ENCODE measurements around the gene ODAD2. TPM values are rescaled to one million over a fixed set of nuclear protein-coding genes. Genes with fewer than 3 reads are reported as not detected.

Gene ODAD2
- total RNA-seq, 1 experiment from 2014 or later = not detected

DNA sequence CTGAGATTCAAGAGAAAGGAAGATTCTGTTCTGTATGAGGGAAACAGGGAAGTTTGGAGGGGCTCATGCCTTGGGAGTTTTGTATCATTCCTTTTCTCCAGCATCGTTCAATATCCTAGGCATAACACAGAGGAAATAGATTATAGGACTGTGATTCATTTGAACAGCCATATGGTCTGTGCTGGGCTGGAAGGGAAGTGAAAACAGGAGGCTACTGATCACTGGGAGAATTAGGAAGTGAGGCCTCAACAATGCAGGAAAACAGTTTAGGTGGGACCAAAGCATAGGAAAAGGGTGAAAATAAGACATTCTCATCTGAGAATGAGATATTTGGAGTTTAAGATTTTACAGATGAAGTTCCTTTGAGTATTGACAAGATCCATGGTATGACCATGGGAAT lies 182.6 kb downstream of the ODAD2 start:
- Histone ChIP-seq H3K4me1 (replicated peaks; ENCODE audit: insufficient read depth) (no peaks in the 10 kb centered on the region), H3K79me2 (ENCODE audit: low read depth) (no peaks in the 10 kb centered on the region), H3K9me2 (ENCODE audit: insufficient read depth) (no peaks in the 10 kb centered on the region), H2AFZ (no peak overlapping the region), H3K27ac (no peak overlapping the region), H4K20me1 (ENCODE audit: insufficient read depth) (no peaks in the 10 kb centered on the region), H3K4me3 (no peak overlapping the region), H3K4me2 (no peak overlapping the region), H3F3A (ENCODE audit: insufficient read depth, low read depth) (no peaks in the 10 kb centered on the region), H3K36me3 (ENCODE audit: low read depth) (no peaks in the 10 kb centered on the region), H3K9me3 (ENCODE audit: insufficient read depth, low read depth) (no peaks in the 10 kb centered on the region), H3K27me3 (ENCODE audit: insufficient read depth, low read depth) (peaks cover 3% of the 10 kb centered on the region; the same call in 1 of the 2 replicates)
- intact Hi-C loops (cut with micrococcal nuclease; ENCODE audit: unreplicated experiment) = no loop called here
- no peak for TF ChIP-seq EZH2 (IDR thresholded peaks at IDR 0.05; ENCODE audit: low read depth)
- TF ChIP-seq, protein P1, sequence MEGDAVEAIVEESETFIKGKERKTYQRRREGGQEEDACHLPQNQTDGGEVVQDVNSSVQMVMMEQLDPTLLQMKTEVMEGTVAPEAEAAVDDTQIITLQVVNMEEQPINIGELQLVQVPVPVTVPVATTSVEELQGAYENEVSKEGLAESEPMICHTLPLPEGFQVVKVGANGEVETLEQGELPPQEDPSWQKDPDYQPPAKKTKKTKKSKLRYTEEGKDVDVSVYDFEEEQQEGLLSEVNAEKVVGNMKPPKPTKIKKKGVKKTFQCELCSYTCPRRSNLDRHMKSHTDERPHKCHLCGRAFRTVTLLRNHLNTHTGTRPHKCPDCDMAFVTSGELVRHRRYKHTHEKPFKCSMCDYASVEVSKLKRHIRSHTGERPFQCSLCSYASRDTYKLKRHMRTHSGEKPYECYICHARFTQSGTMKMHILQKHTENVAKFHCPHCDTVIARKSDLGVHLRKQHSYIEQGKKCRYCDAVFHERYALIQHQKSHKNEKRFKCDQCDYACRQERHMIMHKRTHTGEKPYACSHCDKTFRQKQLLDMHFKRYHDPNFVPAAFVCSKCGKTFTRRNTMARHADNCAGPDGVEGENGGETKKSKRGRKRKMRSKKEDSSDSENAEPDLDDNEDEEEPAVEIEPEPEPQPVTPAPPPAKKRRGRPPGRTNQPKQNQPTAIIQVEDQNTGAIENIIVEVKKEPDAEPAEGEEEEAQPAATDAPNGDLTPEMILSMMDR (conservative IDR thresholded peaks at IDR 0.05) = no peak
- no peak for DNase-seq
- BruUV-seq (replicated peaks) = no TSS peak
- CTCF ChIA-PET = no interaction called here
- POLR2A ChIA-PET (ENCODE audit: unreplicated experiment) = no interaction called here

DNA sequence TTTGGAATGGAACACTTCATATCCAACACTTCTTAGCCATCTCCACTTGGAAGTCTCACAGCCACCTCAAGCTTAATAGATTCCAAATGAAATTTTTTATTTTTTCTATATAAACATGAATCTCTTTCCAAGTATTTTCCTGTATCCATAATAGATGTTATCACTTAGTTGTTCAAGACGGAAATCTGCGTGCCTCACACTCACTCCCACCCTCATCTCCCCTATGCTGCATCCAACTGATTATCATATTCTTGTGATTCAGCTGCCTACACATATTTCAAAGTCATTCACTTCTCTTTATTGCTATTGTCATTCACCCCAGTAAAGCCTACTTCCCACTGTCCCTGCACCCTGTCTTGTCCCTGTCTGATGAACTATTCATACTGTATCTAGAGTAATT lies 183.0 kb downstream of the ODAD2 start:
- Histone ChIP-seq H3K27ac (no peak overlapping the region), H2AFZ (no peak overlapping the region), H4K20me1 (ENCODE audit: insufficient read depth) (no peaks in the 10 kb centered on the region), H3K9me2 (ENCODE audit: insufficient read depth) (no peaks in the 10 kb centered on the region), H3K9me3 (ENCODE audit: insufficient read depth, low read depth) (no peaks in the 10 kb centered on the region), H3K79me2 (ENCODE audit: low read depth) (no peaks in the 10 kb centered on the region), H3K4me3 (no peak overlapping the region), H3F3A (ENCODE audit: insufficient read depth, low read depth) (no peaks in the 10 kb centered on the region), H3K36me3 (ENCODE audit: low read depth) (no peaks in the 10 kb centered on the region), H3K4me2 (no peak overlapping the region), H3K27me3 (ENCODE audit: insufficient read depth, low read depth) (no peaks in the 10 kb centered on the region; the same call in 1 of the 2 replicates), H3K4me1 (replicated peaks; ENCODE audit: insufficient read depth) (no peaks in the 10 kb centered on the region)
- TF ChIP-seq EZH2 (IDR thresholded peaks at IDR 0.05; ENCODE audit: low read depth) = no peak
- TF ChIP-seq, protein P1 (conservative IDR thresholded peaks at IDR 0.05) = no peak
- ChIA-PET POLR2A (ENCODE audit: unreplicated experiment) (no interaction called here), CTCF (no interaction called here)
- BruUV-seq (replicated peaks) = no TSS peak
- intact Hi-C loops (cut with micrococcal nuclease; ENCODE audit: unreplicated experiment) = no loop called here
- DNase-seq = no peak

DNA sequence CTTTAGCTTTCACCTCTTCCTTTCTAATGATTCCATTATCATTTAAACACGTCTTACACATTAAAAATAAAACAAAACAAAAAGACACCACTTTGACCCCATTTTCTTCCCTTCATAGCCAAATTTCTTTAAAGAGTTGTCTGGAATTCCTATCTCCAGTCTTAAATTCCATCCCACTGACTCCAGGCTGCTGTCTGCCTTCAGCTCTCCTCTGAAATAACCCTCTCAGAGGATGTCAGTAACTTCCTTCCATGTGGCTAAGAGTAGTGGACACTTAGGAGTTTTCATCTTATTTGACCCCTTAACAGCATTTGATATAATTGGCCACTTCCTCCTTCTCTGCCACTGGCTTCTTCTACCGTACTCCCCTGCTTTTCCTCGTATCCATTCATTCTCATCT lies 183.6 kb downstream of the ODAD2 start:
- H3K4me1 ChIP-seq (replicated peaks; ENCODE audit: insufficient read depth) = no peaks in the 10 kb centered on the region
- CTCF ChIA-PET = no interaction called here

More for the DNA sequence above, 183.6 kb downstream of the ODAD2 start:
- no peak overlapping the region for H3K27ac ChIP-seq
- H2AFZ ChIP-seq = no peak overlapping the region
- TF ChIP-seq, protein P1 (conservative IDR thresholded peaks at IDR 0.05) = no peak
- TF ChIP-seq EZH2 (IDR thresholded peaks at IDR 0.05; ENCODE audit: low read depth) = no peak
- DNase-seq = no peak
- no peaks in the 10 kb centered on the region for H3K9me2 ChIP-seq (ENCODE audit: insufficient read depth)
- H3K9me3 ChIP-seq (ENCODE audit: insufficient read depth, low read depth) = no peaks in the 10 kb centered on the region
- no peaks in the 10 kb centered on the region; the same call in 1 of the 2 replicates for H3K27me3 ChIP-seq (ENCODE audit: insufficient read depth, low read depth)
- BruUV-seq (replicated peaks) = no TSS peak
- intact Hi-C loops (cut with micrococcal nuclease; ENCODE audit: unreplicated experiment) = no loop called here
- POLR2A ChIA-PET (ENCODE audit: unreplicated experiment) = no interaction called here
- no peaks in the 10 kb centered on the region for H3K79me2 ChIP-seq (ENCODE audit: low read depth)
- H3F3A ChIP-seq (ENCODE audit: insufficient read depth, low read depth) = no peaks in the 10 kb centered on the region
- H3K4me2 ChIP-seq = no peak overlapping the region
- no peaks in the 10 kb centered on the region for H3K36me3 ChIP-seq (ENCODE audit: low read depth)
- H3K4me3 ChIP-seq = no peak overlapping the region
- H4K20me1 ChIP-seq (ENCODE audit: insufficient read depth) = no peaks in the 10 kb centered on the region
